Heart left ventricle (tissue), 13 donors: ENCODE data around the gene TACR1.

ENCODE experiments used
- CTCF ChIP-seq, 12 donors: fragments of 200-600 bp; sonication (generic) in 4 of 12; IDR thresholded peaks; one replicate each; pipeline versions ENCODE4 v1.5.0 to v1.8.0; 2018 to 2022; ENCODE audit warnings: antibody characterized with exemption in 12 of 12, mild to moderate bottlenecking in 5 of 12
- POLR2A ChIP-seq, 2 donors: fragments of 450-650 bp; IDR thresholded peaks; one replicate each; pipeline ENCODE4 v1.6.1; 2017; ENCODE audit warnings: antibody characterized with exemption in 2 of 2, mild to moderate bottlenecking in 2 of 2, moderate library complexity in 2 of 2
- donor health status: ischemic (EF 13 %, LVEDD 7.1; RV severe dilation, severe dysfunction).
- donor health status: DM: no; HTN: yes; CAD: no.
- donor health status: DM: no; HTN: no; CAD: no.
- donor health status: ischemic (EF 25% LVEDD 6.9; RV normal size, moderate dysfunction).
- donor health status: ischemic (EF 25% LVEDD 5.7; RV mildly dilated, moderate dysfunction).
- donor health status: ischemic (EF 35%, LVEDD 5.7; RV mildly dilated, moderate dysfunction).
- donor health status: nonischemic (EF 11% LVEDD 7.7; RV severe dilation, severe dysfunction).
- donor health status: DM: yes; HTN: yes; CAD: no.
- donor health status: PGD.
- donor health status: ischemic (EF 29% LVEDD 5.4; RV normal size, mild dysfunction).
- donor health status: nonischemic (EF 23%, LVEDD 6.1; RV moderate dilation, normal function).

- TF ChIP-seq CTCF (IDR thresholded peaks at IDR 0.05): peak; percentile 36 to 69 (median 45)
- TF ChIP-seq POLR2A (IDR thresholded peaks at IDR 0.05): no peak
Measured at GRCh38 chr2:75199428-75200011, at the start of gene TACR1.
